Activated T-cell treated with anti-CD3 and anti-CD28 coated beads for 24 hours (primary cell): ENCODE measurements around the gene HPN.
"Not testable (repeated sequence)": the region's sequence is repeated elsewhere in the genome, so short reads cannot be mapped to it uniquely, and the experiment has no call there.

Experiments used
- DNase-seq: peaks from one replicate; pipeline ENCODE4 v3.0.0-alpha.2; 2020; ENCODE audit warnings: low read depth

Gene HPN

GRCh38 chr19:35041548-35042055 lies at the start of gene HPN:
Gene HPN, plus strand, starts transcription at chr19:35041721. Its CDS starts 786 bp downstream, at chr19:35042507.
- DNase-seq, result no peak

- DNase-seq, result not testable (repeated sequence)
Observed at GRCh38 chr19:34992582-34992981, 48.9 kb upstream of the HPN start.

GRCh38 chr19:34994286-34994642 lies 47.3 kb upstream of the HPN start:
- DNase-seq, result no peak

GRCh38 chr19:34994643-34995541 lies 46.6 kb upstream of the HPN start:
- DNase-seq, result no peak

GRCh38 chr19:34995551-34995950 lies 46.0 kb upstream of the HPN start:
- no peak for DNase-seq

GRCh38 chr19:34997071-34997617 lies 44.4 kb upstream of the HPN start:
- no peak for DNase-seq

GRCh38 chr19:34998224-34998623 lies 43.3 kb upstream of the HPN start:
- not testable (repeated sequence) for DNase-seq

- DNase-seq, result no peak
Observed at GRCh38 chr19:34998777-34999497, 42.6 kb upstream of the HPN start.

- DNase-seq, result peak; percentile 72
Observed at GRCh38 chr19:34999498-35000337, 41.8 kb upstream of the HPN start, which contains the start of gene GRAMD1A. Gene GRAMD1A, plus strand, starts transcription at chr19:35000323. Its CDS starts 156 bp downstream, at chr19:35000479.

GRCh38 chr19:35000338-35000646 lies 41.2 kb upstream of the HPN start:
- DNase-seq, result no peak

GRCh38 chr19:35000647-35001501 lies 40.6 kb upstream of the HPN start:
- peak; percentile 49 for DNase-seq

- DNase-seq, result no peak
Observed at GRCh38 chr19:35002037-35002535, 39.4 kb upstream of the HPN start.

- no peak for DNase-seq
Observed at GRCh38 chr19:35004517-35005255, 36.8 kb upstream of the HPN start.

GRCh38 chr19:35005256-35005977 lies 36.1 kb upstream of the HPN start:
- DNase-seq, result no peak

- DNase-seq, result not testable (repeated sequence)
Observed at GRCh38 chr19:35006007-35006341, 35.5 kb upstream of the HPN start.

- no peak for DNase-seq
Observed at GRCh38 chr19:35006342-35006998, 35.1 kb upstream of the HPN start.

GRCh38 chr19:35006999-35007365 lies 34.5 kb upstream of the HPN start:
- DNase-seq, result no peak

- DNase-seq, result not testable (repeated sequence)
Observed at GRCh38 chr19:35007427-35007826, 34.1 kb upstream of the HPN start.

- no peak for DNase-seq
Observed at GRCh38 chr19:35008891-35009341, 32.6 kb upstream of the HPN start.
